OCI-LY1 (cell line): ENCODE data around the gene RPL18.

Experiments
- CTCF ChIP-seq: fragments of 200-600 bp; sonication (generic), shearing (Covaris generic); IDR thresholded peaks from 2 replicates; pipeline ENCODE4 v1.5.1; 2017; ENCODE audit warnings: mild to moderate bottlenecking, antibody characterized with exemption, low read length, moderate library complexity, mixed read lengths
- EZH2 ChIP-seq: fragments of 200-600 bp; sonication (generic), shearing (Covaris generic); IDR thresholded peaks from 2 replicates; pipeline ENCODE4 v1.8.0; 2017; ENCODE audit warnings: borderline replicate concordance, mixed run types, mild to moderate bottlenecking, antibody characterized with exemption, low read length, moderate library complexity, mixed read lengths

- TF ChIP-seq CTCF = no peak
- TF ChIP-seq EZH2 = no peak
Measured at GRCh38 chr19:48606463-48607358, 12.3 kb downstream of the RPL18 start, which contains the start of gene SPACA4.
